Measurements from ENCODE around the gene FAM180A. TPM values are rescaled to one million over a fixed set of nuclear protein-coding genes. Genes with fewer than 3 reads are reported as not detected.
"Not testable (repeated sequence)": the region's sequence is repeated elsewhere in the genome, so short reads cannot be mapped to it uniquely, and the experiment has no call there.

The FAM180A gene
- total RNA-seq, 1 donor from 2014 or later = not detected

- H3K4me1 Mint-ChIP-seq (ENCODE audit: low read depth) = no peaks in the 10 kb centered on the region
- DNase-seq (ENCODE audit: low spot score) = no peak
- H3K9me3 Mint-ChIP-seq = no peaks in the 10 kb centered on the region
- H3K27ac Mint-ChIP-seq = no peak overlapping the region
- peaks cover 5% of the 10 kb centered on the region for H3K27me3 Mint-ChIP-seq (ENCODE audit: insufficient read depth)
- intact Hi-C loops (cut with micrococcal nuclease) = no loop called here
- H3K4me3 Mint-ChIP-seq = no peak overlapping the region
- H3K36me3 Mint-ChIP-seq (ENCODE audit: low read depth) = no peaks in the 10 kb centered on the region
Observed at GRCh38 chr7:135782801-135783200, 34.2 kb upstream of the FAM180A start.

- no peak overlapping the region for H3K4me3 Mint-ChIP-seq
- no peak for DNase-seq (ENCODE audit: low spot score)
- H3K27ac Mint-ChIP-seq = no peak overlapping the region
- peaks cover 5% of the 10 kb centered on the region for H3K27me3 Mint-ChIP-seq (ENCODE audit: insufficient read depth)
- no peaks in the 10 kb centered on the region for H3K9me3 Mint-ChIP-seq
- intact Hi-C loops (cut with micrococcal nuclease) = no loop called here
- H3K36me3 Mint-ChIP-seq (ENCODE audit: low read depth) = no peaks in the 10 kb centered on the region
- H3K4me1 Mint-ChIP-seq (ENCODE audit: low read depth) = no peaks in the 10 kb centered on the region
Observed at GRCh38 chr7:135782377-135782776, 33.8 kb upstream of the FAM180A start.

GRCh38 chr7:135777626-135778398 is 29.2 kb upstream of the FAM180A start:
- Mint-ChIP-seq H3K4me1 (ENCODE audit: low read depth) (no peaks in the 10 kb centered on the region), H3K9me3 (no peaks in the 10 kb centered on the region), H3K27me3 (ENCODE audit: insufficient read depth) (peaks cover 7% of the 10 kb centered on the region), H3K4me3 (no peak overlapping the region), H3K27ac (no peak overlapping the region), H3K36me3 (ENCODE audit: low read depth) (no peaks in the 10 kb centered on the region)
- intact Hi-C loops (cut with micrococcal nuclease) = no loop called here
- DNase-seq (ENCODE audit: low spot score) = no peak

GRCh38 chr7:135775915-135776314 is 27.3 kb upstream of the FAM180A start:
- H3K4me1 Mint-ChIP-seq (ENCODE audit: low read depth); intact Hi-C loops (cut with micrococcal nuclease); H3K9me3 Mint-ChIP-seq; H3K27ac Mint-ChIP-seq; H3K4me3 Mint-ChIP-seq; H3K36me3 Mint-ChIP-seq (ENCODE audit: low read depth); DNase-seq (ENCODE audit: low spot score): not testable (repeated sequence)
- H3K27me3 Mint-ChIP-seq (ENCODE audit: insufficient read depth) = peaks cover 10% of the 10 kb centered on the region

GRCh38 chr7:135775230-135775629 is 26.6 kb upstream of the FAM180A start:
- Mint-ChIP-seq H3K27me3 (ENCODE audit: insufficient read depth) (peaks cover 8% of the 10 kb centered on the region), H3K9me3 (no peaks in the 10 kb centered on the region), H3K4me1 (ENCODE audit: low read depth) (no peaks in the 10 kb centered on the region), H3K36me3 (ENCODE audit: low read depth) (no peaks in the 10 kb centered on the region), H3K4me3 (no peak overlapping the region), H3K27ac (no peak overlapping the region)
- intact Hi-C loops (cut with micrococcal nuclease) = no loop called here
- no peak for DNase-seq (ENCODE audit: low spot score)

GRCh38 chr7:135774284-135774683 is 25.7 kb upstream of the FAM180A start:
- Mint-ChIP-seq H3K27ac (no peak overlapping the region), H3K9me3 (no peaks in the 10 kb centered on the region), H3K4me1 (ENCODE audit: low read depth) (no peaks in the 10 kb centered on the region), H3K4me3 (no peak overlapping the region), H3K36me3 (ENCODE audit: low read depth) (no peaks in the 10 kb centered on the region), H3K27me3 (ENCODE audit: insufficient read depth) (peaks cover 8% of the 10 kb centered on the region)
- intact Hi-C loops (cut with micrococcal nuclease) = no loop called here
- DNase-seq (ENCODE audit: low spot score) = no peak

- peaks cover 8% of the 10 kb centered on the region for H3K27me3 Mint-ChIP-seq (ENCODE audit: insufficient read depth)
- no peaks in the 10 kb centered on the region for H3K9me3 Mint-ChIP-seq
- no peak overlapping the region for H3K4me3 Mint-ChIP-seq
- no peaks in the 10 kb centered on the region for H3K36me3 Mint-ChIP-seq (ENCODE audit: low read depth)
- H3K27ac Mint-ChIP-seq = no peak overlapping the region
- no peak for DNase-seq (ENCODE audit: low spot score)
- intact Hi-C loops (cut with micrococcal nuclease) = no loop called here
- no peaks in the 10 kb centered on the region for H3K4me1 Mint-ChIP-seq (ENCODE audit: low read depth)
Observed at GRCh38 chr7:135773464-135773863, 24.9 kb upstream of the FAM180A start.

GRCh38 chr7:135772639-135773222 is 24.1 kb upstream of the FAM180A start:
- Mint-ChIP-seq H3K4me3 (no peak overlapping the region), H3K9me3 (no peaks in the 10 kb centered on the region), H3K4me1 (ENCODE audit: low read depth) (no peaks in the 10 kb centered on the region), H3K36me3 (ENCODE audit: low read depth) (no peaks in the 10 kb centered on the region), H3K27ac (no peak overlapping the region), H3K27me3 (ENCODE audit: insufficient read depth) (peaks cover 7% of the 10 kb centered on the region)
- DNase-seq (ENCODE audit: low spot score) = no peak
- intact Hi-C loops (cut with micrococcal nuclease) = no loop called here

GRCh38 chr7:135771961-135772638 is 23.5 kb upstream of the FAM180A start:
- Mint-ChIP-seq H3K36me3 (ENCODE audit: low read depth) (no peaks in the 10 kb centered on the region), H3K4me3 (no peak overlapping the region)

GRCh38 chr7:135771051-135771450 is 22.4 kb upstream of the FAM180A start:
- Mint-ChIP-seq H3K27me3 (ENCODE audit: insufficient read depth) (peaks cover 5% of the 10 kb centered on the region), H3K9me3 (no peaks in the 10 kb centered on the region), H3K36me3 (ENCODE audit: low read depth) (no peaks in the 10 kb centered on the region), H3K4me1 (ENCODE audit: low read depth) (no peaks in the 10 kb centered on the region), H3K27ac (no peak overlapping the region), H3K4me3 (no peak overlapping the region)
- intact Hi-C loops (cut with micrococcal nuclease) = no loop called here
- DNase-seq (ENCODE audit: low spot score) = no peak

More at GRCh38 chr7:135771961-135772638, 23.5 kb upstream of the FAM180A start:
- DNase-seq (ENCODE audit: low spot score) = no peak
- H3K9me3 Mint-ChIP-seq = no peaks in the 10 kb centered on the region
- no peak overlapping the region for H3K27ac Mint-ChIP-seq
- intact Hi-C loops (cut with micrococcal nuclease) = no loop called here
- H3K4me1 Mint-ChIP-seq (ENCODE audit: low read depth) = no peaks in the 10 kb centered on the region
- peaks cover 6% of the 10 kb centered on the region for H3K27me3 Mint-ChIP-seq (ENCODE audit: insufficient read depth)

GRCh38 chr7:135770139-135770710 is 21.6 kb upstream of the FAM180A start:
- no peaks in the 10 kb centered on the region for H3K9me3 Mint-ChIP-seq
- H3K4me1 Mint-ChIP-seq (ENCODE audit: low read depth) = no peaks in the 10 kb centered on the region
- no peaks in the 10 kb centered on the region for H3K36me3 Mint-ChIP-seq (ENCODE audit: low read depth)
- no peak overlapping the region for H3K4me3 Mint-ChIP-seq
- intact Hi-C loops (cut with micrococcal nuclease) = no loop called here
- H3K27me3 Mint-ChIP-seq (ENCODE audit: insufficient read depth) = peaks cover 5% of the 10 kb centered on the region
- no peak for DNase-seq (ENCODE audit: low spot score)
- H3K27ac Mint-ChIP-seq = no peak overlapping the region

- DNase-seq (ENCODE audit: low spot score) = no peak
- Mint-ChIP-seq H3K9me3 (no peaks in the 10 kb centered on the region), H3K36me3 (ENCODE audit: low read depth) (no peaks in the 10 kb centered on the region), H3K27me3 (ENCODE audit: insufficient read depth) (peaks cover 6% of the 10 kb centered on the region), H3K4me1 (ENCODE audit: low read depth) (no peaks in the 10 kb centered on the region), H3K27ac (no peak overlapping the region), H3K4me3 (no peak overlapping the region)
- intact Hi-C loops (cut with micrococcal nuclease) = no loop called here
Observed at GRCh38 chr7:135769005-135769802, 20.6 kb upstream of the FAM180A start.

Measured in activated T-helper 1 cell treated with anti-CD3 and anti-CD28 coated beads, Interleukin-12 subunit alpha, Interleukin-12 subunit beta, Interleukin-2, Interleukin-4 antibody, amounts not matched to agents 30 ng/mL and 10 ng/mL and 1 ng/mL, durations not matched to agents 14 hours and 24 hours and 36 hours (primary cell).